Muscle layer of duodenum (tissue), 2 donors: ENCODE data around the gene PHPT1.
"Not testable (repeated sequence)": the region's sequence is repeated elsewhere in the genome, so short reads cannot be mapped to it uniquely, and the experiment has no call there.

Experiments
- H3K27ac ChIP-seq: one replicate; pipeline ENCODE4 v1.7.0; 2013; ENCODE audit warnings: mild to moderate bottlenecking, low read length
- H3K27me3 ChIP-seq: one replicate; pipeline ENCODE4 v1.7.0; 2013; ENCODE audit warnings: low read depth, mild to moderate bottlenecking, control low read depth, low read length
- H3K36me3 ChIP-seq, 2 donors: one replicate each; pipeline ENCODE4 v1.7.0; 2013; ENCODE audit warnings: low read length in 2 of 2, control low read depth in 1 of 2, mild to moderate bottlenecking in 1 of 2; ENCODE audit not compliant: insufficient read depth in 2 of 2, control insufficient read depth in 1 of 2
- H3K4me1 ChIP-seq, 2 donors: one replicate each; pipeline ENCODE4 v1.7.0; 2013; ENCODE audit warnings: low read length in 2 of 2, mild to moderate bottlenecking in 2 of 2, control low read depth in 1 of 2, moderate library complexity in 1 of 2; ENCODE audit not compliant: insufficient read depth in 2 of 2, control insufficient read depth in 1 of 2
- H3K4me3 ChIP-seq, 2 donors: one replicate each; pipeline ENCODE4 v1.7.0; 2013; ENCODE audit warnings: low read length in 2 of 2, low read depth in 1 of 2, mild to moderate bottlenecking in 1 of 2
- H3K9me3 ChIP-seq, 2 donors: one replicate each; pipeline ENCODE4 v1.7.0; 2013; ENCODE audit warnings: low read length in 2 of 2, control low read depth in 1 of 2, mild to moderate bottlenecking in 1 of 2; ENCODE audit not compliant: control insufficient read depth in 1 of 2
- donor health status: healthy.

The PHPT1 gene

DNA sequence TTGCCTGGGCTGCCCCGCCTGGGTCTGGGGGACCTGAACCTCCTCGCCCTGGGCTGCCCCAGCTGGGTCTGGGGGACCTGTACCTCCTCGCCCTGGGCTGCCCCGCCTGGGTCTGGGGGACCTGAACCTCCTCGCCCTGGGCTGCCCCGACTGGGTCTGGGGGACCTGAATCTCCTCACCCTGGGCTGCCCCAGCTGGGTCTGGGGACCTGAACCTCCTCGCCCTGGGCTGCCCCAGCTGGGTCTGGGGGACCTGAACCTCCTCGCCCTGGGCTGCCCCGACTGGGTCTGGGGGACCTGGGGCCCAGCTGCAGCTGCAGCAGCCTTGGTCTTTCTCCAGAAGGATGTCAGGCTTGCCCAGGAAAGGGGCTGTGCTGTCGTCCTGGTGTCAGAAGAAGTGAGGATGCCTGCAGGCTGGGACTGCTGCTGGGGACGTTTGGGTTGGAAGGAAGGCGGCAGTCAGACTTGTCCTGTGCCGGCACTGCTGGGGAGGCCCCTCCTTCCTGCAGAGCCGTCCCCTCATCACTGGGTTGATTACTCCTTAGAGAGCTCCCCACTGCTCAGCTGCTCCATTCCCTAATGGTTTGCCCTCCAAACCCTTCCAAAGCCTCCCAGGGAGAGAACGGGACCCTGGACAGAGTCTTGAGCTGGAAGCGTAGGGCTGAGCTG lies 15.7 kb upstream of the PHPT1 start:
- not testable (repeated sequence) for H3K4me1 ChIP-seq, H3K27ac ChIP-seq, H3K4me3 ChIP-seq, H3K9me3 ChIP-seq, H3K27me3 ChIP-seq
- peaks cover 13 to 61% of the 10 kb centered on the region in 2 donors for H3K36me3 ChIP-seq

DNA sequence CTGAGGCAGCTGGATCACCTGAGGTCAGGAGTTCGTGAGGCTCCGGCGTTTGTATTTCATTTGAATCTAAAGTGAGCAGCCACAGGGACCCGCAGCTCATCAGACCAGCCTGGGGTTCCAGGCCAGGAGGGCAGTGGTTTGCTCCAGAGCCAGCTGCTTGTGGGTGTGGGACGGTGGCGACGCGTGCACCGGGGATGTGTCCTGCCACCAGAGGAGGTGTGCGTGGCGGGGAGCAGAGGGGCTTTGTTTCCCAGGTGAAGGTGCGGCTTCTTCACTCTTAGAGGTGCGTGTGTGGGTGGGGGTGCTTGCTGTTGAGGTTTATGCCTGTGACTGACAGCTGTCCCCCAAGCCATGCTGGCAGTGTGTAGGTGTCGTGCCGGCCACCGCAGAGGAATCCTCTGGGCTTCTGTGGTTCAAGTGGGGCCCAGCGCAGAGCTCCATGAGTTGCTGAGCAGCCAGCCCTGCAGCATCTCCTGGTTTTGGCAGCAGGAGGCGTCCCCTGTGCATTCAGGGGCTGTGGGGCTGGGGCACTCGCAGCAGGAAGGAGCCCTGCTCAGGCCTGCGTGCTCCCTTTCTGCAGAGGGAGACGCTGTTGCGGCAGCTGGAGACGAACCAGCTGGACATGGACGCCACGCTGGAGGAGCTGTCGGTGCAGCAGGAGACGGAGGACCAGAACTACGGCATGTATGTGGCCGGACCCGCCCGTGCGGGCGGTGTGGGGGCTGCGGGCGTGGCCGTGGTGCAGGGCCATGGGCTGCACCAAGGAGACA lies 13.9 kb upstream of the PHPT1 start:
- H3K9me3 ChIP-seq: no peaks in the 10 kb centered on the region
- peaks cover 5 to 56% of the 10 kb centered on the region in 2 donors for H3K36me3 ChIP-seq
- H3K27ac ChIP-seq: no peak overlapping the region
- H3K4me3 ChIP-seq: no peak overlapping the region
- H3K4me1 ChIP-seq: no peaks in the 10 kb centered on the region
- no peaks in the 10 kb centered on the region for H3K27me3 ChIP-seq

DNA sequence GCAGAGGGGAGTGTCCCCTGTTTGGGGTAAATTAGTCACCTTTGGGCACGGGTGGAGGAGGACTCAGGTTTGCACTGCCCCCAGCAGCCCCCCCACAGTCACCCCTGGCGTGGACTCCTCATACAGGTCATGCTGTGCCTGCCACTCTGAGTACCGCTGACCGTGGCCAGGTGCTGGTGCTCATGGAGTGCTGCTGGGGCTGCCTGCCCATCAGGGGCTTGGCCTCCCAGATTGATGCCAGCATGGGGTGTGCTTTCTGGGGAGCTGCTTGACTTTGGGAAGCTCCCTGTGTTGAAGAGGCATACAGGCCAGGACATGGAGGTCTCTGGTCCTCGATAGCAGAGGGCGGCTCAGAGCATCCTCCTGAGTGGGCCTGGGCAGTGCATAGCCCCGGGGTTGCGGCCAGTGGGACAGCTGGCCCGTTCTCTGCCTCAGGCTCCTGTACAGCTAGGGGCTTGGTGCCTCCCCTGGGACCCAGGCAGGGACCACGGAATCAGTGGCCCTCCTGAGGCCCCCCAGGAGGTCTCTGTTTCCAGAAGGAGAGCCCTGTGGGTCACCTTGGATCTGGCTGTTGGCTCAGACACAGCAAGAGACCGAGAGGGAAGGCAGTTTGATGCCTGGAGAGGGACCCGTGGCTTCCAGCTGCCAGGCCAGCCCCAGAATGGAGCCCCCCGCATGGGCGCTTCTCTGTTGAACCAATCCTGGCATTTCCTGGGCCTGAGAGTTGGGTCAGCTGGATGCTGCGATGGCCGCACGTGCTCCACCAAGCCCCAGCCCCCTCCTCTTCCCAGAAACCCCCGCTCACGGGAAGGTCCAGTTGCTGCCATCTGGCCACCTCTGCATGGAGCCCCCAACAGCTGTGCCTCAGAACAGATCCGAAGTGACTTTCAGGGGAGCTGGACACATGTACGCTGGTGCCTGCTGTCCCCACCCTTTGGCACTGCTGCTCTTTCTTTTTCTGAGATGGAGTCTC lies 13.0 kb upstream of the PHPT1 start:
- no peaks in the 10 kb centered on the region for H3K27me3 ChIP-seq
- H3K4me1 ChIP-seq: peaks cover 0 to 3% of the 10 kb centered on the region in 2 donors
- H3K4me3 ChIP-seq: no peak overlapping the region
- H3K9me3 ChIP-seq: no peaks in the 10 kb centered on the region
- peaks cover 5 to 51% of the 10 kb centered on the region in 2 donors for H3K36me3 ChIP-seq
- no peak overlapping the region for H3K27ac ChIP-seq

DNA sequence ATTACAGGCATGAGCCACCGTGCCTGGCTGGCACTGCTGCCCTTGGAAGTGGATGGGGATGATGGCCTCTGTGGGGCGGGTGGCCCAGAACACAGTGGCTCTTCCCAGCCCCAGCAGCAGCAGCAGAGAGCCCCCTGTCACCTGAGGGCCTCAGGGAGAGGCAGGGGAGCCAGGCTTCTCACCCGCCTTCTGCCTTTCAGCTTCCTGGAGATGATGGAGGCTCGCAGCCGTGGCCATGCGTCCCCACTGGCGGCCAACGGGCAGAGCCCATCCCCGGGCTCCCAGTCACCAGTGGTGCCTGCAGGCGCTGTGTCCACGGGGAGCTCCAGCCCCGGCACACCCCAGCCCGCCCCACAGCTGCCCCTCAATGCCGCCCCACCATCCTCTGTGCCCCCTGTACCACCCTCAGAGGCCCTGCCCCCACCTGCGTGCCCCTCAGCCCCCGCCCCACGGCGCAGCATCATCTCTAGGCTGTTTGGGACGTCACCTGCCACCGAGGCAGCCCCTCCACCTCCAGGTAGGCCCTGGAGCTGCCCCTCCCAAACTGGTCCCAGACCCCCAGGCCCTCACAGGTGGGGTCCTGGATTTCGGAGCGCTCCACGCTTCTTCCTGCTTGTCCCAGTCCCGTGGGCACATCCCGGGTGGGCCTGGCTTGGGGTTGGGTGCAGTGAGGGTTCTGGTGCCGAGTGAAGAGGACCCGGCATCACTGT lies 11.9 kb upstream of the PHPT1 start:
- peaks cover 5 to 41% of the 10 kb centered on the region in 2 donors for H3K36me3 ChIP-seq
- no peak overlapping the region for H3K4me3 ChIP-seq

DNA sequence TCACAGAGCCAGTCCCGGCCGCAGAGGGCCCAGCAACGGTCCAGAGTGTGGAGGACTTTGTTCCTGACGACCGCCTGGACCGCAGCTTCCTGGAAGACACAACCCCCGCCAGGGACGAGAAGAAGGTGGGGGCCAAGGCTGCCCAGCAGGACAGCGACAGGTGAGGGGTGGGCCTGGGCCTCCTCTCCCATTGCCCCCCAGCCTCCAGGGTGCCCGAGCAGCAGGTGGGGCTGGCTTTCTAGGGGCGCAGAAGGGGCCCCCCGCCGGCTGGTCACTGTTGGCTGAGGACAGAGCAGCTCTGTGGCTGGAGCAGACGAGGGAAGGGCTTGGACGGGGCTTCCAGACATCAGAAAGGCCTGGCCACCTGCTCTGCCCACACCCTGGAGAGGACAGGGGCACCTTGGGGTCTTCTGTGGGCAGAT lies 11.3 kb upstream of the PHPT1 start:
- H3K27ac ChIP-seq, H3K9me3 ChIP-seq, H3K27me3 ChIP-seq, H3K4me3 ChIP-seq: not testable (repeated sequence)
- Histone ChIP-seq H3K36me3 (peaks cover 5 to 36% of the 10 kb centered on the region in 2 donors), H3K4me1 (peaks cover 0 to 13% of the 10 kb centered on the region in 2 donors)

More for the DNA sequence above, 11.9 kb upstream of the PHPT1 start:
- H3K9me3 ChIP-seq: no peaks in the 10 kb centered on the region
- peaks cover 0 to 13% of the 10 kb centered on the region in 2 donors for H3K4me1 ChIP-seq
- H3K27me3 ChIP-seq: no peaks in the 10 kb centered on the region
- H3K27ac ChIP-seq: no peak overlapping the region

DNA sequence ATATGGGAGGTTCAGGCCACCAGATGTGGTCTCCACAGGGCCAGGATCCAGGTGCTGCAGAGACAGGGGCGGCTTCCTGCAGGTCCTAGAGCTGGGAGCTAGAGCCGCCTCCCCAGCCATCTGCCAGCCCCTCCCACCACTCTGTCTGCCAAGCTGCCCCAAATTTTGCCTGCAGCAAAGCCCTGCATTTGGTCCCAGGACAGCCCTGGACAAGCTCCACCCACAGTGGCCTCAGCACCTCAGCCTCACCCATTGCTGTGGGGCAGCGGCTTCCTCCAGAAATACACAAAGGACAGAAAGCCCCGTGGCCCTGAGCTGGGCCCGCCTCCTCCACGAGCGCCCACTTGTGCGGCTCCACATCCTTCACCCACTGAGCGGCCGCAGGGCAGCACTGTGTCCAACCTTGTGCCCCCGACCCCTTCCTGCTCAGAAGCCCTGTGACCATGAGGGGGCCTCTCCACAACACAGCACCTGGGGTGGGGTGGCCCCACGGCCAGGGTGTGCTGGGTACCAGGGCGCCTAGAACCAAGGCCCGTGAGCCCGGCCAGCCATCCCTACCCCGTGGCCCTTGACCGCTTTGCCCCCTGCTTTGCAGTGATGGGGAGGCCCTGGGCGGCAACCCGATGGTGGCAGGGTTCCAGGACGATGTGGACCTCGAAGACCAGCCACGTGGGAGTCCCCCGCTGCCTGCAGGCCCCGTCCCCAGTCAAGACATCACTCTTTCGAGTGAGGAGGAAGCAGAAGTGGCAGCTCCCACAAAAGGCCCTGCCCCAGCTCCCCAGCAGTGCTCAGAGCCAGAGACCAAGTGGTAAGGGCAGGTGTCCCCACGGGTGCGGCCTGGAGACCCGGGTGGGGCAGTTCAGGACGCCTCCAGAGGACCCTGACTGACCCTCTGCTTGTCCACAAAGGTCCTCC lies 10.6 kb upstream of the PHPT1 start:
- no peak overlapping the region for H3K27ac ChIP-seq
- peaks cover 5 to 35% of the 10 kb centered on the region in 2 donors for H3K36me3 ChIP-seq
- no peaks in the 10 kb centered on the region for H3K27me3 ChIP-seq
- no peaks in the 10 kb centered on the region for H3K9me3 ChIP-seq
- H3K4me1 ChIP-seq: peaks cover 0 to 20% of the 10 kb centered on the region in 2 donors
- no peak overlapping the region for H3K4me3 ChIP-seq

DNA sequence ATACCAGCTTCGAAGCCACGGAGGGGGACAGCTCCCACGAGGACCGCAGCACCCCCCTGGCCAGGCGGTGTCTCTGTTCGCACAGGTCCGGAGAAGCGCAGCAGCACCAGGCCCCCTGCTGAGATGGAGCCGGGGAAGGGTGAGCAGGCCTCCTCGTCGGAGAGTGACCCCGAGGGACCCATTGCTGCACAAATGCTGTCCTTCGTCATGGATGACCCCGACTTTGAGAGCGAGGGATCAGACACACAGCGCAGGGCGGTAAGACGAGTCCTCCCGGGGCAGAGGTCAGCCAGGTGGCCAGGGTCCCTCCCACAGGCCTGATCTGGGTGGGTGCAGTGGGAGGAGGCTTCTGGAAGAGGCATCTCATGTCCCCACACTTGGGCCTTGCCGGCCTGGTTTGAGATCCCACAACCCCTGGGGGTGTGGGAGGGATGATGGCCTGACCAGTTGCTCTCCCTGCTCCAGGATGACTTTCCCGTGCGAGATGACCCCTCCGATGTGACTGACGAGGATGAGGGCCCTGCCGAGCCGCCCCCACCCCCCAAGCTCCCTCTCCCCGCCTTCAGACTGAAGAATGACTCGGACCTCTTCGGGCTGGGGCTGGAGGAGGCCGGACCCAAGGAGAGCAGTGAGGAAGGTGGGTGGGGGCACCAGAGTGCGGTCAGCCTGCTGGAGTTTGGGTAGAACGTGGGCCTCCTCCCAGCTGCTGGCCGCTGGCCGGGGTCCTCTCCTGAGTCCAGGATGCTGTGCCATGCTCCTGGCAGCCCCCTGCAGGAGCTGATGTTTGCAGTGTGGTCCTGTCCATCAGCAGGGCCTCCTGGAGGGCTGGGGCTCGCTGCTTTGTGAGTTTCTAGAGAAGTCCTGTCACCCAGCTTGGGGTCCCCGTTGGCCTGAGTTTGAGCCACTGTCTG lies 9.7 kb upstream of the PHPT1 start:
- peaks cover 5 to 35% of the 10 kb centered on the region in 2 donors for H3K36me3 ChIP-seq
- no peaks in the 10 kb centered on the region for H3K9me3 ChIP-seq
- no peaks in the 10 kb centered on the region for H3K27me3 ChIP-seq
- H3K4me1 ChIP-seq: peaks cover 0 to 27% of the 10 kb centered on the region in 2 donors
- H3K27ac ChIP-seq: no peak overlapping the region
- no peak overlapping the region for H3K4me3 ChIP-seq

DNA sequence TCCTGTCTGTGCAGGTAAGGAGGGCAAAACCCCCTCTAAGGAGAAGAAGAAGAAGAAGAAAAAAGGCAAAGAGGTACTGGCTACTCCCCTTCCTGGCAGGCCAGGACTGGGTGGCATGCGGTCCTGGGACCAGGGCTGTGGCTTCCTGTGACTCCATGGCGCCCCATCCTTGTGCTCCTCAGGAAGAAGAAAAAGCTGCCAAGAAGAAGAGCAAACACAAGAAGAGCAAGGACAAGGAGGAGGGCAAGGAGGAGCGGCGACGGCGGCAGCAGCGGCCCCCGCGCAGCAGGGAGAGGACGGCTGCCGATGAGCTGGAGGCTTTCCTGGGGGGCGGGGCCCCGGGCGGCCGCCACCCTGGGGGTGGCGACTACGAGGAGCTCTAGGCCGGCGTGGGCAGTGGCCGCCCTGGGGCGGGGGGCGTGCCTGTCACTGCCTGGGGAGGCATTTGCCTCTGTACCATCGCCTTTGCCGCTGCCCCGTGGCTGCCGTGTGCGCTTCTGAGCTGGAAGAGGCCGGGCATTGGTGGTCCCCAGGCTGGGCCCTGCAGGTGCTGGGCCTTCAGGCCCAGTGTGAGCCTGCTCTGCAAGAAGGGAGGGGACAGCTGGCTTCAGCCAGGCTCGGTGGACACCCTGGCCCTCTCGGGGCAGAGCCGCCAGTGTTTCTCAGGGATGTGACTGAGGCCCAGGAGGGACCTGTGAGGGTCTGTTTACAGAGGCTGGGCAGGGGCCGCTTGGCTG lies 8.9 kb upstream of the PHPT1 start:
- Histone ChIP-seq H3K36me3 (peaks cover 5 to 33% of the 10 kb centered on the region in 2 donors), H3K4me1 (peaks cover 0 to 27% of the 10 kb centered on the region in 2 donors), H3K27ac (no peak overlapping the region), H3K4me3 (no peak overlapping the region), H3K27me3 (no peaks in the 10 kb centered on the region), H3K9me3 (no peaks in the 10 kb centered on the region)
